Left lung (tissue), 10 donors: ENCODE measurements around the gene NRXN2. TPM values are rescaled to one million over a fixed set of nuclear protein-coding genes. Genes with fewer than 3 reads are reported as not detected.

ENCODE experiments used
- ATAC-seq: fragments of 200-7000 bp; cut with Tn5 transposase; one replicate; pipeline ENCODE4 v1.9.1; 2020; ENCODE audit warnings: moderate library complexity
- DNase-seq, 4 donors: peaks; one replicate each; pipeline ENCODE4 v3.0.0-alpha.2; 2013 to 2020
- H3K27ac ChIP-seq, 2 donors: fragments of 200-600 bp; sonication (generic) in 1 of 2; one replicate each; pipeline versions ENCODE4 v1.5.0 to v1.8.0; 2020 to 2021
- H3K27me3 ChIP-seq, 2 donors: fragments of 200-600 bp; sonication (generic) in 1 of 2; one replicate each; pipeline versions ENCODE4 v1.5.0 to v1.8.0; 2020 to 2021
- H3K36me3 ChIP-seq, 2 donors: fragments of 200-600 bp; sonication (generic) in 1 of 2; one replicate each; pipeline versions ENCODE4 v1.5.0 to v1.8.0; 2020 to 2021
- H3K4me1 ChIP-seq, 2 donors: fragments of 200-600 bp; one replicate each; pipeline ENCODE4 v1.8.0; 2021
- H3K4me3 ChIP-seq, 2 donors: fragments of 200-600 bp; sonication (generic) in 1 of 2; one replicate each; pipeline versions ENCODE4 v1.5.0 to v1.8.0; 2020 to 2021; ENCODE audit warnings: mild to moderate bottlenecking in 1 of 2
- H3K9me3 ChIP-seq, 2 donors: fragments of 200-600 bp; sonication (generic) in 1 of 2; one replicate each; pipeline versions ENCODE4 v1.5.0 to v1.8.0; 2020 to 2021
- CTCF ChIP-seq, 2 donors: fragments of 200-600 bp; sonication (generic) in 1 of 2; IDR thresholded peaks; one replicate each; pipeline versions ENCODE4 v1.5.0 to v1.8.0; 2021; ENCODE audit warnings: antibody characterized with exemption in 2 of 2
- intact Hi-C, 2 donors: fragments of 100-400 bp; cut with DNase I; formaldehyde crosslinking; loops; one replicate each; pipeline versions ENCODE4 v1.11.2 to v1.14.2; 2022
- polyA plus RNA-seq, 6 donors: library from polyadenylated mRNA; unstranded; fragments of 120-200 nt; gene quantifications; one replicate each; pipeline ENCODE4 v1.2.1, GENCODE V29; 2013; ENCODE audit not compliant: insufficient read length in 6 of 6
- total RNA-seq, 2 donors: library from RNA; stranded (reverse); fragmentation: NEBNext Ultra II Directional; extraction: Animal tissue kit (Norgen Biotek cat#: 25700); gene quantifications; one replicate each; pipeline ENCODE4 v1.2.1, GENCODE V29; 2021
- donor health status: DM: no; HTN: yes; CAD: no.
- donor health status: DM: no; HTN: no; CAD: no.

NRXN2 gene
- total and polyA plus RNA-seq, 8 donors = 3.5 to 15.0 (median 10.4) TPM

GRCh38 chr11:64582885-64583284 is 140.1 kb downstream of the NRXN2 start:
- TF ChIP-seq CTCF (IDR thresholded peaks at IDR 0.05) = no peak
- H3K36me3 ChIP-seq = no peaks in the 10 kb centered on the region
- intact Hi-C loops = no loop called here
- H3K27me3 ChIP-seq = peaks cover 0 to 22% of the 10 kb centered on the region in 2 donors
- ATAC-seq (no peak), DNase-seq (no peak)
- peaks cover 0 to 2% of the 10 kb centered on the region in 2 donors for H3K9me3 ChIP-seq
- no peak overlapping the region for H3K4me3 ChIP-seq
- H3K4me1 ChIP-seq = no peaks in the 10 kb centered on the region
- H3K27ac ChIP-seq = no peak overlapping the region

GRCh38 chr11:64581057-64581523 is 141.9 kb downstream of the NRXN2 start:
- no peaks in the 10 kb centered on the region for H3K9me3 ChIP-seq
- H3K36me3 ChIP-seq = no peaks in the 10 kb centered on the region
- no peak for ATAC-seq
- no peaks in the 10 kb centered on the region for H3K4me1 ChIP-seq
- no peak overlapping the region for H3K27ac ChIP-seq
- H3K4me3 ChIP-seq = no peak overlapping the region
- TF ChIP-seq CTCF (IDR thresholded peaks at IDR 0.05) = no peak
- intact Hi-C loops = no loop called here
- peak in 1 of 4 donors; percentile 57 for DNase-seq
- peaks cover 0 to 17% of the 10 kb centered on the region in 2 donors for H3K27me3 ChIP-seq

- Histone ChIP-seq H3K9me3 (no peaks in the 10 kb centered on the region), H3K4me3 (no peak overlapping the region), H3K27me3 (peaks cover 0 to 17% of the 10 kb centered on the region in 2 donors), H3K36me3 (no peaks in the 10 kb centered on the region), H3K27ac (no peak overlapping the region), H3K4me1 (no peaks in the 10 kb centered on the region)
- ATAC-seq (no peak), DNase-seq (no peak)
- intact Hi-C loops = no loop called here
- TF ChIP-seq CTCF (IDR thresholded peaks at IDR 0.05) = no peak
Measured at GRCh38 chr11:64580412-64580811, 142.6 kb downstream of the NRXN2 start.

- intact Hi-C loops = no loop called here
- ATAC-seq (no peak), DNase-seq (no peak)
- Histone ChIP-seq H3K27ac (no peak overlapping the region), H3K36me3 (no peaks in the 10 kb centered on the region), H3K4me1 (no peaks in the 10 kb centered on the region), H3K27me3 (peaks cover 0 to 13% of the 10 kb centered on the region in 2 donors), H3K4me3 (no peak overlapping the region), H3K9me3 (no peaks in the 10 kb centered on the region)
- TF ChIP-seq CTCF (IDR thresholded peaks at IDR 0.05) = no peak
Measured at GRCh38 chr11:64577202-64577601, 145.8 kb downstream of the NRXN2 start.

GRCh38 chr11:64572143-64572542 is 150.9 kb downstream of the NRXN2 start:
- Histone ChIP-seq H3K27me3 (peaks cover 0 to 5% of the 10 kb centered on the region in 2 donors), H3K4me3 (no peak overlapping the region), H3K9me3 (no peaks in the 10 kb centered on the region), H3K36me3 (no peaks in the 10 kb centered on the region), H3K27ac (no peak overlapping the region), H3K4me1 (no peaks in the 10 kb centered on the region)
- ATAC-seq (no peak), DNase-seq (no peak)
- no peak for TF ChIP-seq CTCF (IDR thresholded peaks at IDR 0.05)
- intact Hi-C loops = no loop called here
